ENCODE measurements around the gene CDHR4.
A peak's percentile ranks its signal among the peaks of the same experiment; 100 is the strongest.
"Not testable (repeated sequence)": the region's sequence is repeated elsewhere in the genome, so short reads cannot be mapped to it uniquely, and the experiment has no call there.

The CDHR4 gene

GRCh38 chr3:49803465-49804140 is 3.9 kb upstream of the CDHR4 start:
- peak; percentile 74 to 76 for DNase-seq

GRCh38 chr3:49802719-49803464 is 3.2 kb upstream of the CDHR4 start, which contains the start of gene INKA1:
Gene INKA1, plus strand, starts transcription at chr3:49803261. Its CDS starts 132 bp downstream, at chr3:49803393.
- peak; percentile 69 to 84 for DNase-seq

GRCh38 chr3:49801160-49801559 is 1.5 kb upstream of the CDHR4 start:
- DNase-seq = no peak

GRCh38 chr3:49799105-49799504 is 568 bp downstream of the CDHR4 start:
- no peak for DNase-seq

GRCh38 chr3:49794926-49795905 is 4.5 kb downstream of the CDHR4 start:
- DNase-seq = no peak

GRCh38 chr3:49794431-49794830 is 5.2 kb downstream of the CDHR4 start:
- no peak for DNase-seq

GRCh38 chr3:49793486-49794085 is 6.1 kb downstream of the CDHR4 start:
- no peak for DNase-seq

- no peak for DNase-seq
Observed at GRCh38 chr3:49792371-49793150, 7.1 kb downstream of the CDHR4 start.

GRCh38 chr3:49791571-49791970 is 8.1 kb downstream of the CDHR4 start:
- DNase-seq = no peak

GRCh38 chr3:49790626-49791411 is 8.9 kb downstream of the CDHR4 start:
- no peak for DNase-seq

- no peak for DNase-seq
Observed at GRCh38 chr3:49788056-49788455, 11.6 kb downstream of the CDHR4 start.

- DNase-seq = no peak
Observed at GRCh38 chr3:49787536-49787935, 12.1 kb downstream of the CDHR4 start.

GRCh38 chr3:49787182-49787464 is 12.6 kb downstream of the CDHR4 start:
- DNase-seq = no peak

GRCh38 chr3:49786357-49787181 is 13.1 kb downstream of the CDHR4 start, which contains the start of gene IP6K1:
Gene IP6K1, minus strand, starts transcription at chr3:49786542. Its CDS starts 38,502 bp downstream, at chr3:49748040.
- DNase-seq = peak; percentile 97 to 100

GRCh38 chr3:49785565-49786356 is 13.9 kb downstream of the CDHR4 start:
- DNase-seq = no peak

GRCh38 chr3:49782277-49782676 is 17.4 kb downstream of the CDHR4 start:
- DNase-seq = not testable (repeated sequence)

GRCh38 chr3:49781415-49782199 is 18.1 kb downstream of the CDHR4 start:
- peak in 1 of 2 experiments; percentile 10 for DNase-seq

- DNase-seq = not testable (repeated sequence)
Observed at GRCh38 chr3:49780975-49781365, 18.7 kb downstream of the CDHR4 start.
